GM23248 (cell line): ENCODE data around the gene CACNA1D.

ENCODE experiments used
- EZH2 ChIP-seq: fragments of 200-600 bp; sonication (generic); IDR thresholded peaks from 2 replicates; pipeline ENCODE4 v1.6.1; 2018; ENCODE audit warnings: antibody characterized with exemption, mild to moderate bottlenecking; ENCODE audit not compliant: insufficient read depth, poor library complexity, severe bottlenecking
- EZH2phosphoT487 ChIP-seq: fragments of 200-600 bp; sonication (generic); IDR thresholded peaks from 2 replicates; pipeline ENCODE4 v1.6.1; 2018; ENCODE audit warnings: antibody characterized with exemption, moderate library complexity, mild to moderate bottlenecking, low read depth; ENCODE audit not compliant: insufficient read depth

DNA sequence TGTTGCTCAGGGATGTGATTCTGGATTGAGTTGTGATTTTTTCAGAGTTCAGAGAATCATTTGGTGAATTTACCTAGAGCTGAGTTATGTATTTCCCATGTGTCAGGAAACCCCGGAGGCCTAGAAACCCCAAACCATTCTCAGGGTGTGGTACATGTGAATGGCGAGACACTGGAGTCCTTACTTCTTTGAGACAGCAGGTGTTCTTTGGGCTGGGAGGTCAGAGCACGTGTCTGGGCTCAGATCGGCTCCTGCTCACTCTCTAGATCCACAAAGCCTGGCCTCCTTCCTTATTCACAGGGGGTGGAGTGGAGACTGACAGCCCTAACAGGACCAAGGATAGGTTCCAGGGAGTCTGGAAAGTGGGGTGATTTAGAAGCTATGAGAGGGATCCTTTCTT lies 206.0 kb downstream of the CACNA1D start:
- TF ChIP-seq EZH2 (no peak), EZH2phosphoT487 (no peak)
